Activated CD4-positive, alpha-beta T cell treated with anti-CD3 and anti-CD28 coated beads for 24 hours (primary cell): ENCODE results near the gene TNFRSF13B.
A peak's percentile ranks its signal among the peaks of the same experiment; 100 is the strongest.
"Not testable (repeated sequence)": the region's sequence is repeated elsewhere in the genome, so short reads cannot be mapped to it uniquely, and the experiment has no call there.

Experiments
- DNase-seq, 2 donors: peaks; one replicate each; pipeline ENCODE4 v3.0.0-alpha.2; 2020; ENCODE audit warnings: low read depth in 2 of 2

The TNFRSF13B gene

GRCh38 chr17:17004997-17005614, 33.2 kb upstream of the TNFRSF13B start:
- not testable (repeated sequence) for DNase-seq

GRCh38 chr17:17004251-17004996, 32.5 kb upstream of the TNFRSF13B start:
- no peak for DNase-seq

GRCh38 chr17:17002731-17003715, 31.1 kb upstream of the TNFRSF13B start:
- DNase-seq: not testable (repeated sequence)

- peak; percentile 68 to 72 for DNase-seq
Observed at GRCh38 chr17:17001874-17002520, 30.1 kb upstream of the TNFRSF13B start.

- DNase-seq: no peak
Observed at GRCh38 chr17:17001076-17001777, 29.3 kb upstream of the TNFRSF13B start.

- no peak for DNase-seq
Observed at GRCh38 chr17:16999931-17000625, 28.2 kb upstream of the TNFRSF13B start.

- DNase-seq: peak in 1 of 2 donors; percentile 59
Observed at GRCh38 chr17:16997514-16998429, 25.9 kb upstream of the TNFRSF13B start.

GRCh38 chr17:16996726-16997125, 24.8 kb upstream of the TNFRSF13B start:
- DNase-seq: not testable (repeated sequence)

GRCh38 chr17:16995930-16996329, 24.0 kb upstream of the TNFRSF13B start:
- no peak for DNase-seq

- DNase-seq: no peak
Observed at GRCh38 chr17:16994631-16995030, 22.7 kb upstream of the TNFRSF13B start.

- peak; percentile 73 to 88 for DNase-seq
Observed at GRCh38 chr17:16991349-16992009, 19.6 kb upstream of the TNFRSF13B start.

GRCh38 chr17:16989953-16990860, 18.3 kb upstream of the TNFRSF13B start:
- DNase-seq: no peak

GRCh38 chr17:16989230-16989952, 17.5 kb upstream of the TNFRSF13B start:
- no peak for DNase-seq

- no peak for DNase-seq
Observed at GRCh38 chr17:16988749-16989229, 16.9 kb upstream of the TNFRSF13B start.

GRCh38 chr17:16987830-16988601, 16.1 kb upstream of the TNFRSF13B start:
- DNase-seq: peak; percentile 22 to 45
